WTC11 (cell line): ENCODE measurements around the gene PTPN9. TPM values are rescaled to one million over a fixed set of nuclear protein-coding genes. Genes with fewer than 3 reads are reported as not detected.

ENCODE experiments used
- ATAC-seq: fragments of 200-7000 bp; cut with Tn5 transposase; 2 replicates; pipeline ENCODE4 v1.10.0; 2021; ENCODE audit warnings: mild to moderate bottlenecking, moderate library complexity
- CTCF ChIA-PET: fragments of 300-600 bp; sonication (Branson Sonifier 250); formaldehyde crosslinking; loops from one replicate; lab custom pipeline; 2021; ENCODE audit warnings: antibody characterized with exemption; lab: Charles Lee
- POLR2A ChIA-PET: fragments of 350-600 bp; sonication (Branson Sonifier 250); formaldehyde crosslinking; loops from one replicate; lab custom pipeline; 2021; ENCODE audit warnings: antibody characterized with exemption; lab: Charles Lee
- DNase-seq: peaks from one replicate; pipeline ENCODE4 v3.0.0; 2021; ENCODE audit warnings: low spot score
- H3K27ac Mint-ChIP-seq: 2 replicates; pipeline ENCODE4 v1.8.0; 2021; ENCODE audit warnings: mixed read lengths
- H3K27me3 Mint-ChIP-seq: 2 replicates; pipeline ENCODE4 v1.8.0; 2021; ENCODE audit warnings: low read depth, mild to moderate bottlenecking, moderate library complexity, mixed read lengths
- H3K36me3 Mint-ChIP-seq: 2 replicates; pipeline ENCODE4 v1.8.0; 2021; ENCODE audit warnings: mixed read lengths
- H3K4me1 Mint-ChIP-seq: 2 replicates; pipeline ENCODE4 v1.8.0; 2022; ENCODE audit warnings: mixed read lengths
- H3K4me3 Mint-ChIP-seq: 2 replicates; pipeline ENCODE4 v1.8.0; 2021; ENCODE audit warnings: mild to moderate bottlenecking, moderate library complexity, mixed read lengths
- H3K9me3 Mint-ChIP-seq: 2 replicates; pipeline ENCODE4 v1.8.0; 2021; ENCODE audit warnings: mixed read lengths
- CREB1 ChIP-seq: sonication (generic); formaldehyde crosslinking; IDR thresholded peaks from 2 replicates; pipeline ENCODE4 v1.8.0; 2023; ENCODE audit warnings: mild to moderate bottlenecking, missing genetic modification reagents
- E2F4 ChIP-seq: sonication (generic); formaldehyde crosslinking; IDR thresholded peaks from 2 replicates; pipeline ENCODE4 v1.8.1; 2022; ENCODE audit warnings: low read depth, mild to moderate bottlenecking, moderate library complexity, missing genetic modification reagents, borderline replicate concordance
- ETV6 ChIP-seq: sonication (generic); formaldehyde crosslinking; IDR thresholded peaks from 2 replicates; pipeline ENCODE4 v1.8.1; 2022; ENCODE audit warnings: mild to moderate bottlenecking, missing genetic modification reagents
- IRF2 ChIP-seq: sonication (generic); formaldehyde crosslinking; IDR thresholded peaks from 2 replicates; pipeline ENCODE4 v1.8.0; 2022; ENCODE audit warnings: low read depth, missing genetic modification reagents, borderline replicate concordance
- JAZF1 ChIP-seq: fragments of 250-450 bp; sonication (Bioruptor Pico); IDR thresholded peaks from 2 replicates; pipeline ENCODE4 v1.9.0; 2021; ENCODE audit warnings: moderate library complexity, mild to moderate bottlenecking, inconsistent platforms
- PRDM15 ChIP-seq: sonication (generic); formaldehyde crosslinking; IDR thresholded peaks from 2 replicates; pipeline ENCODE4 v1.8.0; 2022; ENCODE audit warnings: missing genetic modification reagents
- PRRX2 ChIP-seq: fragments of 250-450 bp; sonication (Bioruptor Pico); IDR thresholded peaks from 2 replicates; pipeline ENCODE4 v1.8.0; 2021; ENCODE audit warnings: mild to moderate bottlenecking
- RELA ChIP-seq: sonication (generic); formaldehyde crosslinking; IDR thresholded peaks from 2 replicates; pipeline ENCODE4 v1.8.1; 2022; ENCODE audit warnings: missing genetic modification reagents, mild to moderate bottlenecking, borderline replicate concordance
- TEAD4 ChIP-seq: sonication (generic); formaldehyde crosslinking; IDR thresholded peaks from 2 replicates; pipeline ENCODE4 v1.8.0; 2022; ENCODE audit warnings: mild to moderate bottlenecking, missing genetic modification reagents
- ZNF263 ChIP-seq: sonication (generic); formaldehyde crosslinking; IDR thresholded peaks from 2 replicates; pipeline ENCODE4 v1.8.1; 2022; ENCODE audit warnings: low read depth, mild to moderate bottlenecking, moderate library complexity, missing genetic modification reagents
- ZNF396 ChIP-seq: fragments of 250-450 bp; sonication (Bioruptor Pico); IDR thresholded peaks from 2 replicates; pipeline ENCODE4 v1.8.0; 2021; ENCODE audit warnings: mild to moderate bottlenecking, moderate library complexity, borderline replicate concordance
- ZNF512 ChIP-seq: sonication (generic); formaldehyde crosslinking; IDR thresholded peaks from 2 replicates; pipeline ENCODE4 v1.8.1; 2022; ENCODE audit warnings: missing genetic modification reagents, borderline replicate concordance
- ZNF532 ChIP-seq: fragments of 250-450 bp; sonication (Bioruptor Pico); IDR thresholded peaks from 2 replicates; pipeline ENCODE4 v1.9.0; 2021; ENCODE audit warnings: mild to moderate bottlenecking, borderline replicate concordance
- ZNF671 ChIP-seq: fragments of 250-450 bp; sonication (Bioruptor Pico); IDR thresholded peaks from 2 replicates; pipeline ENCODE4 v1.8.0; 2021; ENCODE audit warnings: mild to moderate bottlenecking
- total RNA-seq: library from RNA; stranded (reverse); gene quantifications from 3 replicates; pipeline ENCODE4 v1.2.3, GENCODE V29; 2021

The PTPN9 gene
- total RNA-seq, 1 experiment from 2014 or later: 45.5 TPM

- peaks cover 50% of the 10 kb centered on the region for H3K36me3 Mint-ChIP-seq
- H3K27me3 Mint-ChIP-seq: no peaks in the 10 kb centered on the region
- H3K4me3 Mint-ChIP-seq: no peak overlapping the region
- DNase-seq (no peak), ATAC-seq (no peak)
- POLR2A ChIA-PET: no interaction called here
- no peak overlapping the region for H3K27ac Mint-ChIP-seq
- CTCF ChIA-PET: no interaction called here
- H3K4me1 Mint-ChIP-seq: no peaks in the 10 kb centered on the region
- H3K9me3 Mint-ChIP-seq: no peaks in the 10 kb centered on the region
- TF ChIP-seq JAZF1 (CRISPR knock-in tag) (no peak), ZNF671 (CRISPR knock-in tag) (no peak), E2F4 (CRISPR knock-in tag) (no peak), ZNF396 (CRISPR knock-in tag) (no peak), PRDM15 (CRISPR knock-in tag) (no peak), TEAD4 (CRISPR knock-in tag) (no peak), ZNF263 (CRISPR knock-in tag) (no peak), RELA (no peak), CREB1 (CRISPR knock-in tag) (no peak), PRRX2 (CRISPR knock-in tag) (no peak)
Measured at GRCh38 chr15:75425966-75426500, 153.1 kb downstream of the PTPN9 start.

GRCh38 chr15:75422554-75422953 is 156.6 kb downstream of the PTPN9 start:
- H3K27ac Mint-ChIP-seq: peak overlapping the region; percentile 77; the same call in 1 of the 2 replicates

More at GRCh38 chr15:75422554-75422953, 156.6 kb downstream of the PTPN9 start:
- TF ChIP-seq TEAD4 (CRISPR knock-in tag) (no peak), ETV6 (CRISPR knock-in tag) (no peak), PRDM15 (CRISPR knock-in tag) (no peak), ZNF532 (CRISPR knock-in tag) (no peak), IRF2 (CRISPR knock-in tag) (no peak), ZNF512 (CRISPR knock-in tag) (no peak)
- no peak for ATAC-seq
- no peak for DNase-seq
- POLR2A ChIA-PET: no interaction called here
- Mint-ChIP-seq H3K27me3 (no peaks in the 10 kb centered on the region), H3K36me3 (peaks cover 39% of the 10 kb centered on the region), H3K4me1 (no peaks in the 10 kb centered on the region), H3K4me3 (no peak overlapping the region), H3K9me3 (no peaks in the 10 kb centered on the region)
- CTCF ChIA-PET: interaction anchor here (0.5 kb wide), 1 partner anchor 124 kb away, joined by 3 read pairs; no protein-coding TSS in a partner anchor
